HUES6 (cell line): Measurements from ENCODE around the gene SHROOM1.
A peak's percentile ranks its signal among the peaks of the same experiment; 100 is the strongest.
"Not testable (repeated sequence)": the region's sequence is repeated elsewhere in the genome, so short reads cannot be mapped to it uniquely, and the experiment has no call there.

ENCODE experiments used
- H3K27ac ChIP-seq: 2 replicates; pipeline ENCODE4 v1.7.0; 2013; ENCODE audit warnings: low read depth, mild to moderate bottlenecking, low read length, inconsistent platforms
- H3K27me3 ChIP-seq: 2 replicates; pipeline ENCODE4 v1.6.1; 2013; ENCODE audit warnings: low read length; ENCODE audit not compliant: control insufficient read depth, insufficient read depth
- H3K36me3 ChIP-seq: 2 replicates; pipeline ENCODE4 v1.6.1; 2013; ENCODE audit warnings: low read length; ENCODE audit not compliant: control insufficient read depth, insufficient read depth
- H3K4me1 ChIP-seq: 2 replicates; pipeline ENCODE4 v1.6.1; 2013; ENCODE audit warnings: low read length; ENCODE audit not compliant: control insufficient read depth, insufficient read depth
- H3K4me3 ChIP-seq: 2 replicates; pipeline ENCODE4 v1.5.1; 2013; ENCODE audit warnings: low read depth, low read length
- H3K9ac ChIP-seq: one replicate; pipeline ENCODE4 v1.6.1; 2013; ENCODE audit warnings: mild to moderate bottlenecking, low read length
- H3K9me3 ChIP-seq: 2 replicates; pipeline ENCODE4 v1.6.1; 2013; ENCODE audit warnings: low read depth, low read length; ENCODE audit not compliant: control insufficient read depth, insufficient read depth

Gene SHROOM1

DNA sequence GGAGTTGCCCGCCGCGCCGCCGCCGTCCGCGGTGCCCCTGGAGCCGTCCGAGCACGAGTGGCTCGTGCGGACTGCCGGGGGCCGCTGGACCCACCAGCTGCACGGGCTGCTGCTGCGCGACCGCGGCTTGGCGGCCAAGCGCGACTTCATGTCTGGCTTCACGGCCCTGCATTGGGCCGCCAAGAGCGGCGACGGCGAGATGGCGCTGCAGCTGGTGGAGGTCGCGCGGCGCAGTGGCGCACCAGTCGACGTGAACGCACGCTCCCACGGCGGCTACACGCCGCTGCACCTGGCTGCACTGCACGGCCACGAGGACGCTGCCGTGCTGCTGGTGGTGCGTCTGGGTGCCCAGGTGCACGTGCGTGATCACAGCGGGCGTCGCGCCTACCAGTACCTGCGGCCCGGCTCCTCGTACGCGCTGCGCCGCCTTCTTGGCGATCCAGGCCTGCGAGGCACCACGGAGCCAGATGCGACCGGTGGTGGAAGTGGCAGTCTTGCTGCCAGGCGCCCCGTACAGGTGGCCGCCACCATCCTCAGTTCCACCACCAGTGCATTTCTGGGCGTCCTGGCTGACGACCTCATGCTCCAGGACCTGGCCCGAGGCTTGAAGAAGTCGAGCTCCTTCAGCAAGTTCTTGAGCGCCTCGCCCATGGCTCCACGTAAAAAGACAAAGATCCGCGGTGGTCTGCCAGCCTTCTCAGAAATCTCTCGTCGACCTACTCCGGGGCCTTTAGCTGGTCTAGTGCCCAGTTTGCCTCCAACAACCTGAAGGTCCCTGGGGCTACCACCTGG lies 15.7 kb downstream of the SHROOM1 start:
- Histone ChIP-seq H3K36me3 (no peaks in the 10 kb centered on the region), H3K4me3 (peak overlapping the region; percentile 41), H3K9me3 (no peaks in the 10 kb centered on the region), H3K9ac (no peak overlapping the region), H3K27ac (no peak overlapping the region), H3K27me3 (peaks cover 70% of the 10 kb centered on the region), H3K4me1 (no peaks in the 10 kb centered on the region; the same call in 1 of the 2 replicates)

DNA sequence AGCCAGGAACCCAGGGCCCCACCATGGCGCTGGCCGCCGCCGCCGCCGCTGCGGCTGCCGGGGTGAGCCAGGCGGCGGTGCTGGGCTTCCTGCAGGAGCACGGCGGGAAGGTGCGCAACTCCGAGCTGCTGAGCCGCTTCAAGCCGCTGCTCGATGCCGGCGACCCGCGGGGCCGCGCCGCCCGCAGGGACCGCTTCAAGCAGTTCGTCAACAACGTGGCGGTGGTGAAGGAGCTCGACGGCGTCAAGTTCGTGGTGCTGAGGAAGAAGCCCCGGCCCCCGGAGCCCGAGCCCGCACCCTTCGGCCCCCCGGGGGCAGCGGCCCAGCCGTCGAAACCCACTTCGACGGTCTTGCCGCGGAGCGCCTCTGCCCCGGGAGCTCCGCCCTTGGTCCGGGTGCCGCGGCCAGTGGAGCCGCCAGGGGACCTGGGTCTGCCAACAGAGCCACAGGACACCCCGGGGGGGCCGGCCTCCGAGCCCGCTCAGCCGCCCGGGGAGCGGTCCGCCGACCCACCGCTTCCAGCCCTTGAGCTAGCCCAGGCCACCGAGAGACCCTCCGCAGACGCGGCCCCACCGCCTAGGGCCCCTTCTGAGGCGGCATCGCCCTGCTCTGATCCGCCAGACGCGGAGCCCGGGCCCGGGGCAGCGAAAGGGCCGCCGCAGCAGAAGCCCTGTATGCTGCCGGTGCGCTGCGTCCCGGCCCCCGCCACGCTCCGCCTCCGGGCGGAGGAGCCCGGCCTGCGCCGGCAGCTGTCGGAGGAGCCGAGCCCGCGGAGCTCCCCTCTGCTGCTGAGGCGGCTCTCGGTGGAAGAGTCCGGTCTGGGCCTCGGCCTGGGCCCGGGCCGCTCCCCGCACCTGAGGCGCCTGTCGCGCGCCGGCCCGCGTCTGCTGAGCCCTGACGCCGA lies 16.6 kb downstream of the SHROOM1 start:
- Histone ChIP-seq H3K27me3 (peaks cover 70% of the 10 kb centered on the region), H3K9me3 (no peaks in the 10 kb centered on the region), H3K36me3 (no peaks in the 10 kb centered on the region), H3K4me3 (peak overlapping the region; percentile 41), H3K4me1 (no peaks in the 10 kb centered on the region; the same call in 1 of the 2 replicates), H3K9ac (no peak overlapping the region), H3K27ac (no peak overlapping the region)

DNA sequence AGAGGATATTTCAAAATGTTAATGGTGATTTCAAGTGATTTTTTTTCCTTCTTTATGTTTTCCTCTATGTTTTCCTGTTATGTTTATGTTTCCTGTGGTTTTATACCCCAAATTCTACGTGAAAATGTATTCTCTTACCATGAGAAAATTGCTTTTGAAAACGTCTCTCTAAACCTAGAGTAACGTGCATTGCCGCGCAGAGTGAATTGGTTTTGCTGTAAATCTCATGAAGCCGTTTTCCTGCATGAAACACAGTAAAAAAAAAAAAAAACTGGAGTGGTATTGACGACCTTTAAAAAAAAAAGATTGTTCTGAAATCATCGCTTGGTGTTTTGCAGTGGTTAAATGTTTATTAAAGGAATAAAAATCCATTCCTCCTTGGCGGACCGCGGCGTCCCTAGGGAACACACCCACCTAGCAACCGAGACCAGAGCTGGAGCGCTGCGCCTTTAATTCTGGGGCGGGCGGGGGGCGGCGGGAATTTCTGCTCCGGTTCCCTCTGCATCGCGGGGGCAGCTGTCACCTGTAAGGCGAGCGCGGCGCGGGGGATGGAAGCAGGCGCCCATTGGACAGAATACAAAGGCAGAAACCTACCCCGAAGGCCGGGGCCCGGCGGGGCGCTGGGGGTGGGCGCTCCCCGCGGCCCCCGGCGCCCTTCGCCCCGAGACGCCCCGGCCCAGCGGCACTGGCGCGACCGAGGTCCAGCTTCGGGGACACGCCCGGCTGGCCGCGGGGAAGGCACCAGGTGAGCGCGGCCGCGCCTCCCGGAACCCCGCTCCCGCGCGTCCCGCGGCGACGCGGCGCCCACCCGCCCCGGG lies 17.5 kb downstream of the SHROOM1 start, which contains the start of gene SOWAHA:
TSS of gene SOWAHA (plus strand) at position 522 of the 818 bp plus-strand sequence. CDS start 320 bp downstream, outside the sequence.
- Histone ChIP-seq H3K4me1 (no peaks in the 10 kb centered on the region; the same call in 1 of the 2 replicates), H3K9ac (no peak within 1 kb of the TSS), H3K27me3 (peaks cover 66% of the 10 kb centered on the region)

DNA sequence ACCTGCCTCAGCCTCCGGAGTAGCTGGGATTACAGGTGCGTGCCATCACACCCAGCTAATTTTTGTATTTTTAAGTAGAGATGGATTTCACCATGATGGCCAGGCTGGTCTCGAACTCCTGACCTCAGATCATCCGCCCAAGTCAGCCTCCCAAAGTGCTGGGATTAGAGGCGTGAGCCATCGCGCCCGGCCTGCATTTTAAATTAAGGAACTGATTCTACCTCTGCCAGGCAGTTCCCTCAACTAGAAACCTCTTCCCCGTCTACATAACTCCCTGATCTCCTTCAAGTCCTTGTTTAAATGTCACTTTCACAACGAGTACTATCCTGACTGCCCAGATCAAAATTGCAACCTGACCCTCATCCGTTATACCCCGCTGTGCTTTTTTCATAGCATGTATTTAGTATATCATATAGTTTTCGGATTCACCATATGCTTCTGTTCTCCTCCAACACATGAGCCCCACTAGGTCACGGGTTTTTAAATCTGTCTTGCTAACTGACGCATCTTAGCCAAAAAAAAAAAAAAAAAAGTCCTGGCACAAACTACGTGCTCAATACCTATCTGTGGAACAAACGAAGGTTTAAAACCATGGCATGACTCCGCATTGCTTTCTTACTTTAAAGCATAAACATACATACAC lies 18.2 kb downstream of the SHROOM1 start:
- Histone ChIP-seq H3K27me3 (peaks cover 66% of the 10 kb centered on the region), H3K27ac (no peak overlapping the region), H3K9me3 (no peaks in the 10 kb centered on the region), H3K36me3 (no peaks in the 10 kb centered on the region), H3K4me3 (peak overlapping the region; percentile 41), H3K4me1 (peaks cover 4% of the 10 kb centered on the region), H3K9ac (no peak overlapping the region)

More for the DNA sequence above, 17.5 kb downstream of the SHROOM1 start, which contains the start of gene SOWAHA:
- Histone ChIP-seq H3K27ac (no peak within 1 kb of the TSS), H3K4me3 (peak within 1 kb of the TSS; percentile 41), H3K9me3 (no peaks in the 10 kb centered on the region), H3K36me3 (no peaks in the 10 kb centered on the region)

DNA sequence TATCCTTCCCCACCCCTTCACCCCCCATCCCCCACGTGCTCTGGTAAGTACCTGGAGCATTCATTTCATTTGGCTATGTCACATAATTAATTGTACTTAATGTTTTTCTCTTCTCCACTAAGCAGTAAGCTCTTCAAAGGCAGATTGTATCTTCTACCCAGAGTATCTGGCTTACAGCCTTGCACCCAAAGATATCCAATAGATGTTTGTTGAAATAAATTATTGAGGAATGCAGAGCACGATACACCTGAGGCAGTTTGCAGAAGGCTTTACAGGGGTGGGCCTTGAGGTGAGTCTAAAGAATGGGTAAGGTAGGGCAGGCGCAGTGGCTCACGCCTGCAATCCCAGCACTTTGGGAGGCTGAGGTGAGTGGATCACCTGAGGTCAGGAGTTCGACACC lies 19.8 kb downstream of the SHROOM1 start:
- no peak overlapping the region for H3K27ac ChIP-seq
- H3K4me3 ChIP-seq: no peak overlapping the region
- H3K9ac ChIP-seq: no peak overlapping the region
- no peaks in the 10 kb centered on the region for H3K36me3 ChIP-seq
- H3K27me3 ChIP-seq: peaks cover 56% of the 10 kb centered on the region
- no peaks in the 10 kb centered on the region for H3K9me3 ChIP-seq
- peaks cover 8% of the 10 kb centered on the region for H3K4me1 ChIP-seq

DNA sequence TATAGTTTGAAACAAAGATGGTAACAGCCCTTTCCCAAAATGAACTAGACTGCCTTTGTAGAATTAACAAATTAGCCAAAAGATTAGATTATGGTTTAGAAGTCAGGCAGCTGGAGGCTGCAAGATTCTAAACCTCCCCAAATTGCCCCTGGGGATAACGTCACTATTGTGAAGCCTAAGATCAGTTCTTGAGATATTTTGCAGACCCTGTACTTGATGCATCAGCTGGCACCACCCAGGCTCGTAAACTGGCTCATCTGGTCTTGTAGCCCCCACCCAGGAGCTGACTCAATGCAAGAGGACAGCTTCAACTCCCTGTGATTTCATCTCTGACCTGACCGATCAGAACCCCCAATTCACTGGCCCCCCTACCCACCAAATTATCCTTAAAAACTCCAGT lies 21.6 kb downstream of the SHROOM1 start:
- Histone ChIP-seq H3K9me3 (no peaks in the 10 kb centered on the region), H3K27ac (no peak overlapping the region)

DNA sequence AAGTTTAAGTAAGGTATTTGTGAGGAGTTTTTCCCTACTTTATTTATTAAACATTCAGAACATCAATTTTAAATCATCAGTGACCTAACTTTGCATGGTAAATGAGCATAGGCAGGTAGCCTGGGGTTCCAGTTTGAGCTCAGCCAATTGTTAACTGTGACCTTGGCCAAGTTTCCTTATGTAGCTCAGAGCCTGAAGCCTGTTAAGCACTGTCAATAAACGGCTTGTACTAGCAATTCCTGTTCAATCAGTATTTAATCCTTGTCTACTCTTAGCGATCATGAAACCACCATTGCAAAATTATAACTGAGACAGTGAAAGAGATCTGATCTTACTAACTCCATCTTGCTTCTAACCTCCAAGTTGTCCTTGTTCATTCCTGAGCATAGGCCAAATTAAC lies 22.0 kb downstream of the SHROOM1 start:
- H3K27ac ChIP-seq: no peak overlapping the region
- H3K4me3 ChIP-seq: no peak overlapping the region
- no peak overlapping the region for H3K9ac ChIP-seq
- no peaks in the 10 kb centered on the region for H3K36me3 ChIP-seq
- peaks cover 34% of the 10 kb centered on the region for H3K27me3 ChIP-seq
- H3K4me1 ChIP-seq: peaks cover 8% of the 10 kb centered on the region
- no peaks in the 10 kb centered on the region for H3K9me3 ChIP-seq

More for the DNA sequence above, 21.6 kb downstream of the SHROOM1 start:
- peaks cover 38% of the 10 kb centered on the region for H3K27me3 ChIP-seq
- H3K9ac ChIP-seq: no peak overlapping the region
- H3K36me3 ChIP-seq: no peaks in the 10 kb centered on the region
- no peak overlapping the region for H3K4me3 ChIP-seq
- peaks cover 8% of the 10 kb centered on the region for H3K4me1 ChIP-seq

DNA sequence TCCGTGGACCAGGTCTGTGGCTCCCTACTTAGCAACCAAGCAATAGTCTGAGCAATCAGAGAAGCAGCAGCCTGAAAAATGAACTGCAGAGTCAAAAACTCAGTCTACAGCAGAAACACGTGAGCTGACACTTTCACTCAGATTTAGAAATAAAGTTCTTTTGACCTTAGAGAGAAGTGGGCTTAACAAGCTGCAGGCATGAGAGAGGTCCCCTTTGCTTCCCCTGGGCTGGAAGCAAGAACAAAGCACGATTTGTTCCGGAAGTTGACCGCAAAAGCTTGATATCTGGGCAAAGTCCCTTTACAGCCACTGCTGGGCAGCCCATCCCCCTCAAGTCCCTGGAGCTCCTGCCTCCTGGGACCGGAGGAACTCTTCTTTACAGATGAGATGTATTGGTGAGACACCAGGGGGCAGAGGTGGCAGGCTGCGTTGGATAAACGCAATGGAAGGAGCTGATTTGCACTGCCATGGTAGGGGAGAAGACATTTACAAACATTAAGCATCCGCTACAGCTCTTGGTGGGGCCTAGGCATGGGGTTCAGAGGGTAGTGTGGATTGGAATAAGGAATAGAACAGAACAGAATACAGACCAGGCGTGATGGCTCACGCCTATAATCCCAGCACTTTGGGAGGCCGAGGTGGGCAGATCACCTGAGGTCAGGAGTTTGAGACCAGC lies 23.1 kb downstream of the SHROOM1 start:
- Histone ChIP-seq H3K4me3 (no peak overlapping the region), H3K27me3 (peaks cover 23% of the 10 kb centered on the region), H3K36me3 (no peaks in the 10 kb centered on the region), H3K9me3 (no peaks in the 10 kb centered on the region), H3K27ac (no peak overlapping the region), H3K4me1 (peaks cover 8% of the 10 kb centered on the region), H3K9ac (no peak overlapping the region)

DNA sequence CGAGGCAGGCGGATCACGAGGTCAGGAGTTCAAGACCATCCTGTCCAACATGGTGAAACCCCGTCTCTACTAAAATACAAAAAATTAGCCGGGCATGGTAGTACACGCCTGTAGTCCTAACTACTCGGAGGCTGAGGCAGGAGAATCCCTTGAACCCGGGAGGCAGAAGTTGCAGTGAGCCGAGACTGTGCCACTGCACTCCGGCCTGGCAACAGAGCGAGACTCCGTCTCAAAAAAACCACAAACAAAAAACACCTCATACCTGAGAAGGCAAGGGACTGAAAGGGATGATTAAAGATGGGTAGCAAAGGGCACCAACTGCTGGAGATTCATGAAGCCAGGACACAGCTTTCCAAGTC lies 23.7 kb downstream of the SHROOM1 start:
- H3K27me3 ChIP-seq: peaks cover 17% of the 10 kb centered on the region
- H3K4me3 ChIP-seq, H3K9ac ChIP-seq, H3K9me3 ChIP-seq, H3K4me1 ChIP-seq, H3K27ac ChIP-seq, H3K36me3 ChIP-seq: not testable (repeated sequence)

DNA sequence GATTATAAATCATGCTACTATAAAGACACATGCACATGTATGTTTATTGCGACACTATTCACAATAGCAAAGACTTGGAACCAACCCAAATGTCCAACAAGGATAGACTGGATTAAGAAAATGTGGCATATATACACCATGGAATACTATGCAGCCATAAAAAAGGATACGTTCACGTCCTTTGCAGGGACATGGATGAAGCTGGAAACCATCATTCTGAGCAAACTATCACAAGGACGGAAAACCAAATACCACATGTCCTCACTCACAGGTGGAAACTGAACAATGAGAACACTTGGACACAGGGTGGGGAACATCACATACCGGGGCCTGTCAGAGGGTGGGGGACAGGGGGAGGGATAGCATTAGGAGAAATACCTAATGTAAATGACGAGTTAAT lies 24.6 kb downstream of the SHROOM1 start:
- not testable (repeated sequence) for H3K27me3 ChIP-seq, H3K27ac ChIP-seq, H3K4me3 ChIP-seq, H3K36me3 ChIP-seq, H3K4me1 ChIP-seq, H3K9me3 ChIP-seq, H3K9ac ChIP-seq
